ENCODE data around the gene AKAP12.
"Not testable (repeated sequence)": the region's sequence is repeated elsewhere in the genome, so short reads cannot be mapped to it uniquely, and the experiment has no call there.

Gene AKAP12

DNA sequence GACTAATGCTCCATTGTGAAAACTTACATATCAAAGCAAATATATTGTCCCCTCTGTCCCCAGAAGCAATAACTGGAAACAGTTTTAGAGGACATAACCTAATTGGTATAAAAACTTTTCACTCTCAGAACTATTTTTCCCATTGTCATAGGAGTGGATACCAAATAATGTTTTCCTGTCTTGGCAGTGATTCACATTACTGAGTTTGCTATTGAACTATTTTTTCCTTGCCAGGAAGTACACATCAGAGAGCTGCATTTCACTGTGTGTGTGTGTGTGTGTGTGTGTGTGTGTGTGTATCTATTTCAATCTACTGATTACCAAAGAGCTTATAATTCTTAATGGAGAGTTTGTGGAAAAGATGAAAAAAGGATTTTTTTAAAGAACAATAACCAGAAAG lies 45.4 kb downstream of the AKAP12 start:
- no peak for DNase-seq

DNA sequence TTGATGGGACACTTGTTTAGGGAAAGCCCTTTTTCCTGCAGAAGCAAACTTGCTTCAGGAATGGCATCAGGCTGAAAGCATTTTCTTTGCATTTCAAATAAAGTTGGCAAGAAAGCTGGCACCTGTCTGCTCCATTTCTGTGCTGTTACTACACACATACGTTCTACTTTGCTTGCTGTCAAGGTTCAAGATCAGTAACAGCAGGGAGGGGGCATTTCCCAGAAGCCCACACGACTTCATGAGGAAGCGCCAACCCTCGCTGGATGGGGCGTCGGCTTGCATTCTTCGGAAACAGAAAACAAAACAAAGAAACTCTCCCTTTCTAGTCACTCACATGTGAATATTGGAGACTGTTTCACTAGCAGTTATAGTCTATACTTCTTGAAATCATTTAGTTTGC lies 46.4 kb downstream of the AKAP12 start:
- DNase-seq, result no peak

DNA sequence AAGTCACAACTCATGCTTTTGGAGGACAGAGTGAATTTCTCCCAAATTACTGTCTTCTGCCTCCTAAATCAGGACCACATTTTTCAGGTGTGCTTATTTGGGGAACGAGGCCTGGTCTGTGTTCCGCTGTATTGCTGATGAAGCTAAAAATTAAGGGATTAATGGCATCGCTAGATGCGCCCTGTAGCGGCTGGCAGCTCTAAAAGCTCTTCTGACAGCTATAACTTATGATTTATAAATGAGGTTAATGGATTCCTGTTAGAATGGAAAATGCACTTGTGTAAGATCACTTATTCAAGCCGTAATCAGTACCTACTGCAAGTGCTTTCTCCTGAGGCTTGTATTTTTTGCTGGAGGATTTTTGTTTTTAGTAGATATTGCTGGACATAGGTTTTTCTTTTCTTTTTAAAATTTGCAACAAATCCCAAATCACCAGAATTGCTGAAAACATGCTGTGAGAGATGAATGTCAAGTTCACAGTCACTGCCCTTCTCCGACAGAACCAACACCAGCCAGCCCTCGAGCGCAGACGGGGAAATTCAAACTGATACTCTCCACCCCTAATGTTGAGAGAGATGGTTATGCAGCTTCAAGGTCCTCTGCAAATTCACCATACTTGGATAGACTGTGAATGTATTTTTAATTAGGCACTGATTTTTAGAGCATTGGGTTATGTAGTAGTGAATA lies 49.1 kb downstream of the AKAP12 start:
- no peak for DNase-seq

DNA sequence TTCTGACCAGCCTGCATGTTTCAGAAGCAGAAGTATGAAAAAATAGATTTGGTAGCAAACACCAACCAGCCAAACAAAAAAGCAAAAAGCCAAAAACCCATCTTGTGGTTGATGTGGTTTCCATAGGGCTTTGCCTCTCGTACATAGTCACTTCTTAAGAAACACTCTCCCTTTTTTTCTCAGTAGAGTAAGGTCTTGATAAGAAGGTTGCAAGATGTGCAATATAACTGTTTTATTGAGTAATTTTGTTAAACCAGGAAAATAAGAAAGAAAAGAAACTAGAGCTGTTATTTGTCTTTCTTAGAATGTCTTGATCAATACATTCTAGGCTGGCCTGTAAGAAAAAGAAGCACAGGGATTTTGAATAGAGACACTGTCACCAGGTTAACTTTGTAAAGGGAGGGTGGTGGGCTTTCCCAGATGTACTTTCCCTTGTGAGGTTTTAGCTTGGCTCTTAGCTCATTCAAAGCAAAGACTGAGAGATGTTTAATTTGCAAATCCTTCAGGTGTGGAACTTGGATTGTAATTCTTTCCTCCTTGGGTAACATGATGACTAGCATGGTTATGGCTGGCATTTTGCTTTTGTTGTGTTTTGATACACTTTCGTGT lies 49.7 kb downstream of the AKAP12 start:
- no peak for DNase-seq

DNA sequence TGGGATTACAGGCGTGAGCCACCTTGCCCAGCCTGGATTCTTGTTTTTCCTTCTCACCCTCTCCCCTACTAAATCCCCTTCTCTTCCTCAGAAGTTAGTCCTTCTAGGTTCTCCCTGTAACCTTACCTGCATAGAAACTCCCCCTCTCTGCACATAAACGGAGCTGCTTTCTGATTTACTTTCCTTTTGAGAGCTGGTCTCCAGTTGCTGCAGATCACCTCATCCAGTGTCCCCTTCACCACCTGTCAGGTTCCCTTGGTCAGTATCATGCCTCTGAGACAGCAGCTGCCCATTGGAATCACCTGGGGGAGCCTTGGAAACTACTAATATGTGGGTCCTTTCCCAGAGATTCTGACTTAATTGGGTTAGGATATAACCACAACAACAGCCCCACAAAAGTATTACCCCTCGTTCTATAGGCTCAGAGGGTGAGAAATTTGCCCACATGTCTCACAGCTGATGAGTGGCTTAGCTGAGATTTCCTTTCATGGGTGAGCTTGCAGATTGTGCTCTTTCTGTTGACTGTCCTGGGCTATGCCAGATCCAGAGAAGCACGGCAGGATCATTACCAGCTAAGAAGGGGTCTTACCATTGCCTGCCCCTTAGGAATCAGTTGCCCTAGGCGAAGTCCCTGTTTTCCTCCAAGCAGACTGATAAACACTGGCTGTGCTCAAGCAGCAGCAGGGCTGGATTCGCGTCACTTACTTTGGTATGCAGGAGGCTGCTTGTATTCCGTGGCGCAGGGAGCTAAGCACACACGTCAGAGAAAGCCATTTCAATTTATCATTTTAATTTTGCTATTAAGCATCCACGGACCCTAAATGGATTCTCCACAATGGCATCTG lies 51.3 kb downstream of the AKAP12 start:
- DNase-seq, result no peak

DNA sequence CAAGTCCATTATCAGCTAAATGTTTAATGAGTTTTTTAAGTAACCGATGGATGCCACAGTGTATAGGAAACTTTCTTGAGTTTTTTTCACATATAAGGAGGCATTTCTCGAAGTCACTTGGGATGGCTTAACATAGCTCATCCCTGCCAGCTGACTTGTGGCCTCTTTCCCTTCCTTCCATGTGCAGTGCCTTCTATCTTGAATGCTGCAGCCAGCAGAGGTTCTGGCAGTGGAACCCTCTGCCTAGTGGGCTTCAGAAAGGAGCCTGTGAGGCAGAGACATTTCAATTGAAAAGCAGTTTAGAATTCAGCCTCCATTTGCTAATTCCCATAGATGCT lies 51.9 kb downstream of the AKAP12 start:
- DNase-seq, result no peak

DNA sequence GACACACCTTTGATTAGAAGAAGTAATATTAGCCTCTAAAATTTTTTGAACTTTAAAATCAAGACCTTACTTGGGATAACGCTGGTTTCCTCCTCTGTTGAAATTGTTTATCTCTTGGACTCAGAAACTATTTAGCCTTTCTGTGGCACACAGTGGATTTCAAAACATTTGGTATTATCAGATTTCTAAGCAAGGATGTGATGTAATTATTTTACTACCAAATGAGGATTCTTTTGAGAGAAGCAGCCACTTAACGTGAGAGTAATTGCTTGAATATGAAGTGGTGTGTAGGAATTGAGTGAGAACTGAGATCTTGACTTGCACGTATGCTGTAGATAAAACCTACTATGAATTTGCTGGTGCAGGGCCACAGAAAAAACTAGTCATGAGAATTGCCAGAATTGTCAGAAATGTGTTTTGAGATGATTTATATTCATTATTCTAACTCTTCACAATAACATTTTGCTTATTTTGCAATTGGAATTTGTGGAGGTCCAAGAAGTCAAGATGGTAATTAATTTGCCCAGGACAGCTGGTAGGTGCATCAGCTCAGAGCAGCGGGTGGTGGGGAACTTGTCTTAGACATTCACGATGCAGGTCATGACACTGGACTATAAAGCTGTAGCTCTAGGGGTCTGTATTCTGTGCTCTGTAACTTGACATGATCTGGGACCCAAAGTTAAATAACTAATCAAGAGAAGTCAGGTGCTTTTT lies 53.4 kb downstream of the AKAP12 start:
- no peak for DNase-seq

DNA sequence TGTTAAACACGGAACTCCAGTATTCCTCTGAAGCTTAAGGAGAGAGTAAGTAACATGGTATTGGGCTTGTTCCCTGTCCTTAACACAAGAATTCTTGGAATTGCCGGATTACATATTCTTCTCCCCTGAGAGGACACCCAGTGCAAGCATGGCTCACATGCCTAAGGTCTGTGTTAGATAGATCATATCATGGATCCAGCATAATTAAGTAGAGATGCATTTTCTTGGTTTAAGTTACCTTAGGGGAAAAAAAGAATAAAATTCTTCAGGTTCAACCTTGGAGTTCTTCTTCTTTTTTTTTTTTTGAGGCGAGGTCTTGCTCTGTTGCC lies 53.9 kb downstream of the AKAP12 start:
- no peak for DNase-seq

DNA sequence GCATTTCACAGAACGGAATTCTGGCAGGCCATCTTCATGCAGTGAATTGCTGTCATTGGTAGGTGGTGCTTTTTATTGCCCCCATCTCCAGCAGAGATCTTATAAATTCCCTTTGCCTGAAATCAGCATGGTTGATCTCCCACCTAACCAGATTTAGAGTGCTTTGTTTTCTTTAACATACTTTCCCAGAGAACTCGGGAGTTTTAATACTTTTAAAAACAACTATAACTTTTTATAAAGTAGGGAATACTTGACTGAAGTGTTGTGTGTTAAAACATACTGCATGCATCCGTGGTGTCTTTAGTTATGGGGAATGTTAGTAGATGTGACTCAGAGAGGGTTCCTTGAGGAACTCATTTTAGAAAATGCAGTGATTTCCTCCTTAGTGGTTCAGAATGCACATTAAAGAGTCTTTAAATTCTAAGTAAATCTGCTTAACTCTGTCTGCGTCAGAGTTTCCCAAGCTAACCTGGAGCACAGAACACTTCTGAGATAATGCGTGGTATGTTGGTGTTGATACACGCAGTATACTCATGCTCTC lies 54.9 kb downstream of the AKAP12 start:
- no peak for DNase-seq

DNA sequence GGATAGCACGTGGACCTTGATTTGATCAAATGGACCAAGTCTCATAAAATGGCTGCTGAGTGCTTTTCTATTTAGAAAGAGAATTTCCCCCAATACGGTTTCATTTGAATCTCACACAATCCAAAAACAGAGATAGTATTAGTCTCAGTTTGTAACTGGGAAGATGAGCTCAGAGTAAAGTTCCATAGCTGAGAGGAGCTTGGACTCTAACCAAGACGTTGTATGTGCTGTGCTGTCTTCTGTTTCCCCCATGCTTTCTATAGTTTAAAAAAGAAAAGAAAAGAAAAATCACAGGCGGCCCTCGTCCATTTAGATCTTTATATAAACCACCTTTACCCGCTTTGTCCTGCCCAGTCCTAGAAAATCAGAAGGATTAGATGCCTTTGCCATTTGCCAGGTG lies 58.1 kb downstream of the AKAP12 start:
- DNase-seq, result no peak

DNA sequence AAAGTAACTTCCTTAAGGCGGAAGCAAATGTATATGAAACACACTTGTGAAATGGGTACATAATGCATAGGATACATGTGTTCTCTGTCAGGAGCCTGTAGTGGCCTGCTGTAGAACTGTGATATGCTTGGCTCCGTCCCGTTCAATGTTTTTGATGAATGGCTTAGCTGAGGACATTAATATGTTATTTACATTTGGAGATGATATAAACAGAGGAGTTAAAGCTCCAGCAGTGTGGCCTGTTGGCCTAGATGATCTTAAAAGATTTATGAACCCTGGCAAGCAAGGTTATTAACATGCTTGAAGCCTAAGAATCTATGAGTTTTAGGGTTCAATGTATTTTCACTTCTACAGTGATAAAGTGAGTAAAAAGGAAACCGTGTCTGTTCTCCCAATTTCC lies 59.2 kb downstream of the AKAP12 start:
- no peak for DNase-seq

DNA sequence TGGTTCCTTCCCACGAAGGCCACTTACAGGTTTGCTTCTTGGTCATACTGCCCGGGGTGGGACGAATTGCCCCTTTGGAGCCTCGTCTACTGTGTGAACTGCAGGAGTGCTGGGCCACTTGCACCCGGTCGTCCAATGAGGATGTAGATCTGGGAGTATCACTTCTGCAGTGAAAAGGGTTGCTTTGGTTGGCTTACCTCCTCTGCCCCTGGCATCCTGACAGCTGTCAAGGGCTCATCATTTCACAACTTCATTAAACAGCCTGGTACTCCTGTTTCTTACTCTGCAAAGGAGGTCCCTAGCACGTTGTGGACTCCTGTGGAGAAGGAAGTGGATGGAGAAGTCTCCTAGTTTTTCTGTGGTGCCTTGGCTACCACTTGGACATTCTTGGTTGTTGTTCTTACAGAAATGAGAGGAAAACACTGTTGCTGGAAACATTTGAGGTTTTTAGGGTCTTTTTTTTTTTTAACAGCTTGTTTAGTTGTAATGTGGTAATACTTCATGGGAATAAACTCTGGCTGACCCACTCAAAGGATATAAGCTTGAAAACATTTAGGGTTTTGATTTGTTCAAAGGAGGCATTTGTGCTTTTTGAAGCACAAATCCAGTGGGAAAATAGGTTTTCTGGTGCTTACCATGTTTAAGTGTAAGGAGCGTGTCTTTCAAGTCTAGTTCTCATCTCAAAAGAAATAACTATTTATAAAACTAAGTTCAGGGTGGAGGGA lies 60.7 kb downstream of the AKAP12 start:
- DNase-seq, result no peak

DNA sequence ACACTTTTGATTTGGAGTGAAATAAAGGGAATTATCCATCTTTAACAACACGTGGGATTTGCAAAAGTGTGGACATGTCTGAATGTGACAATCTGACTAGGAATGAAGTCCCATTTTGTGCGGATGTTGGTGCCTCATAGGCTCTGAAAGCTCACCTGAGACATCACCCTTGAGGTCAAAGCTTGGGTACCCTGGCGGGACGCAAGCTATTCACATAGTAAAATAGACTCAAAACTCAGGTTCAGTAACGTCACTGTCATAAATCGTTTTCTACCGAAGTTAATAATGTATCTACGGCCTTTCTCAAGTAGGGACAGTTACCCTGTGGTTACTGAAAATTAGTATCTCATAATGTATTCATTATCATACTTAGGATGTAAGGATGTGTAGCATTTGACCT lies 61.8 kb downstream of the AKAP12 start:
- DNase-seq, result no peak

DNA sequence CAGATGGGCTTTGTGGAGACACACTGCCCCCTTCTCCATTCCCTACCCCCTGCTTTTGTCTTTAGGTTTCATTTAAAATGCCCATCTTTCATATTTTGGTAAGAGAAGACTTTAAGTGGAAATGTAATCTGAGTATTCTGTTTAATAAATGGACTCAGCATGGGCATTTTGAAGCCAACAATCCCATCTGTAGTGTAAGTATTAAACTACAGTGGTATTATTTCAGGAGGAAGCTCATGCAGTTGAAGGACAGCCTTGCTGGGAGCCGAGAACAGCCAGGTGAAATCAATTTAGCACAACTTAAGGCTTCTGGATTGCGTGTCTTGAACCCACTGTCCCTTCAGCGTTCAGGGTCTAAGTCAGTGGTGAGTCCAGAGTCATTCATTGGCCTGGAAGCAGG lies 63.5 kb downstream of the AKAP12 start:
- DNase-seq, result no peak

DNA sequence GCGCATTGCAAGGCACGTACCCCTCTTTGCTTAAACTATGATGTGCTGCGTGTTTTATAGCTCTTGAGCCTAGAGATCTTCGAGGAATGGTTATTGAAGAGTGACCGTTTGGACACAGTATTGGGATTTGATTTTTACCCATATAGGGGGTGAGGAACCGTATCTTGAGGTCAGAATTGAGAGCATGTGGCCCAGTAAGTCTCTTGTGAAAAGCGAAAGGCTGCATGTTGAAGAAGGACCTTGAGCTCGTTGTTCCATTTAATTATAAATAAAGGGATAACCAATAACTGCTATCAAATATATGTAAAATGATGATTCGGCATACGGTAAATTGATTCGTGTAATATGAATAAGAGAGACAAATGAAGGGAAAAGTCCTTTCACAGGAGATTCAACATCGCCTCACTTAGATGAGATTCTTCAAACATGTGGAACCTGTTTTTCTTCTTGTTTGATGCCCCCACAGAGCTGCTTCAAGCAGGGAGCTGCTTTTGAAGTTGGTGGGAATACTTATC lies 66.6 kb downstream of the AKAP12 start:
- DNase-seq, result no peak

DNA sequence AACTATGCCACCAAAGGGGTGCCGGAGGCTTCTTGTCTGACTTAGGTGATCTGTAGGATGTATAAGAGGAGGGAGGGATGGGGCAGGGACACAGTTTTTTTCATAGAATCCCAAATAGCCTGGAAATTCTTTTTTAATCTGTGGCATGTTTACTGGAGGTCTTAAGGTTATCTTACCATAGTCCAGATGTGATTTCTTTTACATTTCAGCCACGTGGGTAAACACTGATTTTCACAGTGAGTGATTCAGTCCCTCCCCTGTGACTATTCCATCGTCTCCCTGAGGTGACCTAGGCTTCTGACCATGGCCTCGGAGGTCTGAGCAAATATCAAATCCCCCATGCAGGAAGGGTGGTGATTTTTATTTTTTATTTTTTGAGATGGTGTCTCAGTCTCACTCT lies 67.7 kb downstream of the AKAP12 start:
- no peak for DNase-seq

DNA sequence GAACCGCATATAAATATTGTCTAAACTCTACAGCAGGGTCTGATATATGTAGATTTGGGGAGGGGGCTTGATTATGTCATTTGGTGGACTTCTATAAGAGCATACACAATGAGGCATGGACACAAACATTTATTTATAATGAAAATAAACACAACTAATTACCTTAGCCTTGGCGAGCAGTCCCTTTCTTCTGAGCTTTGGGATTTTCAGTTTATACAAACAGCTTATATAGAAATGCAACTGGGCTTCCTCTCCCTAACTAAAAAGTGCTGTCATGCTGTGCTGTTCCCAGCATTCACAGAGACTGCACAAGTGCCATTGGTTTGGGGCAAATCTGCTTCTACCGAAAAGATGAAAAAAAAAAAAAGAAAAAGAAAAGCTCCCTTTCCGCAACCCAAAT lies 69.9 kb downstream of the AKAP12 start:
- DNase-seq, result no peak

DNA sequence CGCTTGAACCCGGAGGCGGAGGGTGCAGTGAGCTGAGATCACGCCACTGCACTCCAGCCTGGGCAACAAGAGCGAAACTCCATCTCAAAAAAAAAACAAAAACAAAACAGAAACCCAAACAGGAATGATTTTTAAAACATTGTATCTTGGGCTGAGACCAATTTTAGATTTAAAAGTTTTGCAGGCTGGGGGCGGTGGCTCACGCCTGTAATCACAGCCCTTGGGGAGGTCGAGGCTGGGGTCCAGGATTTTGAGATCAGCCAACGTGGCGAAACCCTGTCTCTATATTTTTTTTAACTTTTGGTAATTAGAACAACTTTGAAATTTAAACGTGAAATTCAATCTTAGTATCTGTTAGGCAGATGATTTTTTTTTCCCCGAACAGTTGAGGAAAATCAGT lies 70.5 kb downstream of the AKAP12 start:
- no peak for DNase-seq

DNA sequence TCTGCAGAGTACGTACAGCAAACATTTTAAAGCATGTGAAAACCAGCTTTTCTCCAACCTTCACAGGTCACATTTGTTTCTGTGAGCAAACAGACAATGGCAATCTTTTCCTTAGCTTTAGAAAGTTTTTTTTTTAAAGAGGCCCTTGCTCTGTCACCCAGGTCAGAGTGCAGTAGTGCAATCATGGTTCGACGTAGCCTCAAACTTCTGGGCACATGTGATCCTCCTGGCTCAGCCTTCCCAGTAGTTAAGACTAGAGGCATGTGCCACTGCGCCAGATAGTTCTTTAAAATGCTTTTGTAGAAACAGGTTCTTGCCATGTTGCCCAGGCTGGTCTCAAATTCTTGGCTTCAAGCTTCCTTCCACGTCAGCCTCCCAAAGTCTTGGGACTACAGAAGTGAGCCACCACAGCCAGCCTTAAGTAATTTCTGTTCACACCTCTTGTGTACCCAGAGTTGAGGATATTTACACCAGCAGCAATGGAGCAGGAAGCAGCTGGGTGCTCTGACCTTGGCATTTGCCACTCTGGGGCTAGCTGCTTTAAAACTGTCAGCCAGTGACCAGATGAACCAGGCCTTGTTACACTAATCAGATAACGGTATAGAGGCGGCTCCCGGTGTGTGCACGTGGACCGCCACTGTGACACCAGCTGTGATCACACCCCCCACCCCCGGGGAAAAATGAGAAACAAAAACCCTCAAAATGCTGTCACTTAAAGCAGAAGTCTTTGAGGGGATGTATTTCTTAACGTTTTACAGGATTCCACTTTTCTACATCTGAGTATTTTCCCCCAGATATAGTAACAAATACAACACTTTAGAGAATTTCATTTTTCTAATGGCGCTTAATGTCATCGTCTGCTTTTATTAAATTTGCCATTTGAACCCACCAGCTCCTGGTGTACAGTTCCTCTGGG lies 71.3 kb downstream of the AKAP12 start:
- no peak for DNase-seq

DNA sequence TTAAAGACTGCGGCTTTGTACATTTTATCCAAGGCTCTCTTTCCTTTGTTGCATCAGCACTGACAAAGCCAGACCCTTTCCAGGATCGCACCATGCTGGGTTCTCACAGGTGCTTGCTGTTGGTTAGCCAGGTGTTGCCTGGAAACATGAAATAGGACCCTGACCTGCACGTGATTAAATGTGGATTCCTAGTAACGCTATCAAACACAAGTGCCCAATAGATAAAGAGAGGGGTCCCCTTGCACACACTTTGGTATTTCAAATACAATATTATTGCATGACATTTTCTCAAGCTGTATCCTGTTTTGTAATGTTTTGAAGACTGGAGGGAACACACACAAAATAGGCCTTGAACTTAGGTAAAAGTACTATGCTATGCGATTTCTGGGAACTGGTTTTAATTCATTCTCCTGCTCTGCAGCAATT lies 73.3 kb downstream of the AKAP12 start:
- DNase-seq, result no peak

DNA sequence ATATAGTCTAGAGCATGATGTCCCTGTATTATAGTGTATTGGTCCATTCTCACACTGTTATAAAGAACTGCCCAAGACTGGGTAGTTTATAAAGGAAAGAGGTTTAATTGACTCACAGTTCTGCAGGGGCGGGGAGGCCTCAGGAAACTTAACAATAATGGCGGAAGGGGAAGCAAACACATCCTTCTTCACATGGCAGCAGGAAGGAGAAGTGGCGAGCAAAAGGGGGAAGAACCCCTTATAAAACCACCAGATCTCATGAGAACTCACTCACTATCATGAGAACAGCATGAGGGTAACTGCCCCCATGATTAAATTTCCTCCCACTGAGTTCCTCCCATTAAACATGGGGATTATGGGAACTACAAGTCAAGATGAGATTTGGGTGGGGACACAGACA lies 75.9 kb downstream of the AKAP12 start:
- DNase-seq, result not testable (repeated sequence)
